Uterus (tissue), 2 donors: ENCODE measurements around the gene TMEM181.

Experiments
- POLR2A ChIP-seq, 2 donors: fragments of 450-650 bp; IDR thresholded peaks; one replicate each; pipeline ENCODE4 v1.6.1; 2016; ENCODE audit warnings: antibody characterized with exemption in 2 of 2, mild to moderate bottlenecking in 1 of 2, moderate library complexity in 1 of 2
- TF ChIP-seq, protein P1 (sequence below), 4 experiments: fragments of 200-600 bp in 2 of 4; fragments of 450-650 bp in 2 of 4; sonication (generic) in 2 of 4; IDR thresholded peaks; one replicate each; pipeline ENCODE4 v1.5.1; 2016 to 2019; ENCODE audit warnings: antibody characterized with exemption in 4 of 4, mild to moderate bottlenecking in 2 of 4, moderate library complexity in 1 of 4

DNA sequence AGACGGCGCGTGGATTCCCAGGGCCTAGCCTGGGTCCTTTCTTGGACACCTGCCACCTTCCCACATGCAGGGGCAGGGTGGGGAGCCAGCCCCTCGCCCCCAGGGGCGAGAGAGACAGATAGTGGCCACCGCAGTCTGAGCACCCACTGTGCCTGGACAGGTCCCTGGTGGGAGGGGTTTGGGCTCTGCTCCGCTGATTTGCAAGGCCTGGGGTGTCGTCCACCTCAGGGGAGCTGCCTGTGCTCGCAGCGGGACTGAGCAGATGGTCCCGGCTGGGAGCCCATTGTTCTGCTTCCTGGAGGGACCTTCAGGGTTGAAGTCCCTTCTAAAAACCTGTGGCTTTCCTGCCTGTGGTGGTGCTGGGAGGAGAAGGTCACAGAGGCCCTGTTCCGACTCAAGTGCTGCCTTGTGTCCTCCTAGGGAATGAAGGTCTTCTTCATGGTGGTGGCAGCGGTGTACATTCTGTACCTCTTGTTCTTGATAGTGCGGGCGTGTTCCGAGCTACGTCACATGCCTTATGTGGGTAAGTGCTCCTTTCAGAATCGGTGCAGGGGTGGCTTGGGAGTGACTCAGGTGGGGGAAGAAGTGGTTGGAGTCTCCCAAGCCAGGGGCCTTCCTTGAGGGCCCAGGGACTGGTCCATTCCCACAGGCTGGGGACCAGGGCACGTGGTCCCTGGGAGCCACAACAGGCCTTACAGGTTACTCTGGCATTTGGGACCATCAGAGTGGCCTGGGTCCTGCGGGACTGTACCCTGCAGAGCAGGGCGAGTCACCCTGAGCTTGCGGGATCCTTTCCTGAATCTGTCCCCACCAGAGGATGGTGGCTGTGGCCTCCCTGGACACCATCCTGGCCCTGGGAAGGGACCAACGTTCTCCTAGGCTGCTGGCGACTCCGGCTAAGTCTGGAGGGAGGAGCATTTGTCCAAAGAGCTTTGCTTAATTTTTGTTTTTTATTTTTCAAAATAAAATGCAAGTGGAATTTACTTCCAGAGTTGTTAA lies 65.1 kb downstream of the TMEM181 start:
- TF ChIP-seq, protein P1, sequence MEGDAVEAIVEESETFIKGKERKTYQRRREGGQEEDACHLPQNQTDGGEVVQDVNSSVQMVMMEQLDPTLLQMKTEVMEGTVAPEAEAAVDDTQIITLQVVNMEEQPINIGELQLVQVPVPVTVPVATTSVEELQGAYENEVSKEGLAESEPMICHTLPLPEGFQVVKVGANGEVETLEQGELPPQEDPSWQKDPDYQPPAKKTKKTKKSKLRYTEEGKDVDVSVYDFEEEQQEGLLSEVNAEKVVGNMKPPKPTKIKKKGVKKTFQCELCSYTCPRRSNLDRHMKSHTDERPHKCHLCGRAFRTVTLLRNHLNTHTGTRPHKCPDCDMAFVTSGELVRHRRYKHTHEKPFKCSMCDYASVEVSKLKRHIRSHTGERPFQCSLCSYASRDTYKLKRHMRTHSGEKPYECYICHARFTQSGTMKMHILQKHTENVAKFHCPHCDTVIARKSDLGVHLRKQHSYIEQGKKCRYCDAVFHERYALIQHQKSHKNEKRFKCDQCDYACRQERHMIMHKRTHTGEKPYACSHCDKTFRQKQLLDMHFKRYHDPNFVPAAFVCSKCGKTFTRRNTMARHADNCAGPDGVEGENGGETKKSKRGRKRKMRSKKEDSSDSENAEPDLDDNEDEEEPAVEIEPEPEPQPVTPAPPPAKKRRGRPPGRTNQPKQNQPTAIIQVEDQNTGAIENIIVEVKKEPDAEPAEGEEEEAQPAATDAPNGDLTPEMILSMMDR (IDR thresholded peaks at IDR 0.05) = no peak
- no peak for TF ChIP-seq POLR2A (IDR thresholded peaks at IDR 0.05)
